OCI-LY3 (cell line): ENCODE measurements around the gene NME8.

Experiments used
- H2AFZ ChIP-seq: fragments of 200-600, 300-600 bp; shearing (Covaris generic); 2 replicates; pipeline ENCODE4 v1.6.0; 2014; ENCODE audit warnings: antibody characterized with exemption, low read depth, low read length
- H3K27ac ChIP-seq: fragments of 200-600, 300-600 bp; sonication (generic); 2 replicates; pipeline ENCODE4 v1.5.1; 2014; ENCODE audit warnings: mild to moderate bottlenecking, low read length, moderate library complexity, mixed read lengths
- H3K27me3 ChIP-seq: fragments of 200-600, 300-600 bp; sonication (generic); 2 replicates; pipeline ENCODE4 v1.6.1; 2014; ENCODE audit warnings: low read depth, low read length, mixed read lengths
- H3K36me3 ChIP-seq: fragments of 200-600, 300-600 bp; sonication (generic); replicated peaks from 2 replicates; pipeline ENCODE3; 2014; ENCODE audit warnings: low read depth, low read length, mixed read lengths
- H3K4me1 ChIP-seq: fragments of 300-600, 200-600 bp; sonication (generic); 2 replicates; pipeline ENCODE4 v1.6.1; 2014; ENCODE audit warnings: low read length, mixed read lengths
- H3K4me2 ChIP-seq: fragments of 200-600, 300-600 bp; sonication (generic); 2 replicates; pipeline ENCODE4 v1.6.1; 2014; ENCODE audit warnings: low read length, mixed read lengths
- H3K4me3 ChIP-seq: fragments of 300-600, 200-600 bp; sonication (generic); 2 replicates; pipeline ENCODE4 v1.5.1; 2014; ENCODE audit warnings: antibody characterized with exemption, mild to moderate bottlenecking, low read length, moderate library complexity
- H3K79me2 ChIP-seq: fragments of 300-600, 200-600 bp; shearing (Covaris generic); 2 replicates; pipeline ENCODE4 v1.6.1; 2014; ENCODE audit warnings: mild to moderate bottlenecking, low read length, mixed read lengths
- H3K9ac ChIP-seq: fragments of 300-600, 200-600 bp; shearing (Covaris generic); 2 replicates; pipeline ENCODE4 v1.6.0; 2014; ENCODE audit warnings: mild to moderate bottlenecking, low read length, moderate library complexity
- H3K9me3 ChIP-seq: fragments of 200-600, 300-600 bp; shearing (Covaris generic); 2 replicates; pipeline ENCODE4 v1.6.1; 2014; ENCODE audit warnings: low read length, mixed read lengths; ENCODE audit not compliant: insufficient read depth
- H4K20me1 ChIP-seq: fragments of 200-600, 300-600 bp; sonication (generic); 2 replicates; pipeline ENCODE4 v1.6.1; 2016; ENCODE audit warnings: low read length, mixed read lengths; ENCODE audit not compliant: insufficient read depth
- CTCF ChIP-seq: fragments of 200-600, 300-600 bp; sonication (generic); IDR thresholded peaks from 2 replicates; pipeline ENCODE4 v1.5.1; 2014; ENCODE audit warnings: antibody characterized with exemption, low read length, low read depth
- EZH2phosphoT487 ChIP-seq: fragments of 200-600 bp; shearing (Covaris generic); IDR thresholded peaks from 2 replicates; pipeline ENCODE4 v1.6.1; 2018; ENCODE audit warnings: antibody characterized with exemption, mixed run types, low read depth

The NME8 gene

GRCh38 chr7:37928878-37929277 is 80.5 kb downstream of the NME8 start:
- Histone ChIP-seq H3K79me2 (no peaks in the 10 kb centered on the region), H3K4me1 (no peaks in the 10 kb centered on the region), H3K9me3 (0 out of 2 replicates have a peak, but pooled peaks cover 6% of the 10 kb centered on the region), H3K4me2 (no peak overlapping the region), H2AFZ (no peak overlapping the region), H3K9ac (no peak overlapping the region), H4K20me1 (no peaks in the 10 kb centered on the region), H3K27me3 (peaks cover 20% of the 10 kb centered on the region), H3K36me3 (no peaks in the 10 kb centered on the region), H3K27ac (no peak overlapping the region), H3K4me3 (no peak overlapping the region)
- no peak for TF ChIP-seq CTCF
- TF ChIP-seq EZH2phosphoT487: no peak

- Histone ChIP-seq H3K79me2 (no peaks in the 10 kb centered on the region), H3K9ac (no peak overlapping the region), H3K27me3 (peaks cover 20% of the 10 kb centered on the region), H3K4me2 (no peak overlapping the region), H4K20me1 (no peaks in the 10 kb centered on the region), H3K9me3 (0 out of 2 replicates have a peak, but pooled peaks cover 6% of the 10 kb centered on the region), H3K4me1 (no peaks in the 10 kb centered on the region), H2AFZ (no peak overlapping the region), H3K4me3 (no peak overlapping the region), H3K27ac (no peak overlapping the region), H3K36me3 (no peaks in the 10 kb centered on the region)
- TF ChIP-seq EZH2phosphoT487 (no peak), CTCF (no peak)
These were observed 82.0 kb downstream of the NME8 start for GRCh38 chr7:37930226-37930948.

GRCh38 chr7:37932543-37932942 is 84.1 kb downstream of the NME8 start:
- no peak overlapping the region for H3K27ac ChIP-seq
- H3K27me3 ChIP-seq: peaks cover 19% of the 10 kb centered on the region
- no peaks in the 10 kb centered on the region for H3K9me3 ChIP-seq
- H3K4me3 ChIP-seq: no peak overlapping the region
- TF ChIP-seq CTCF: no peak
- no peak for TF ChIP-seq EZH2phosphoT487
- no peaks in the 10 kb centered on the region for H4K20me1 ChIP-seq
- H3K4me1 ChIP-seq: no peaks in the 10 kb centered on the region
- H3K9ac ChIP-seq: no peak overlapping the region
- no peak overlapping the region for H2AFZ ChIP-seq
- H3K4me2 ChIP-seq: no peak overlapping the region
- H3K79me2 ChIP-seq: no peaks in the 10 kb centered on the region
- no peaks in the 10 kb centered on the region for H3K36me3 ChIP-seq

- no peaks in the 10 kb centered on the region for H3K9me3 ChIP-seq
These were observed 84.7 kb downstream of the NME8 start for GRCh38 chr7:37933018-37933566.

More at GRCh38 chr7:37933018-37933566, 84.7 kb downstream of the NME8 start:
- H2AFZ ChIP-seq: no peak overlapping the region
- TF ChIP-seq EZH2phosphoT487 (no peak), CTCF (no peak)
- no peaks in the 10 kb centered on the region for H3K4me1 ChIP-seq
- H3K36me3 ChIP-seq: no peaks in the 10 kb centered on the region
- no peak overlapping the region for H3K9ac ChIP-seq
- no peak overlapping the region for H3K4me2 ChIP-seq
- H3K79me2 ChIP-seq: no peaks in the 10 kb centered on the region
- H4K20me1 ChIP-seq: no peaks in the 10 kb centered on the region
- no peak overlapping the region for H3K4me3 ChIP-seq
- no peak overlapping the region for H3K27ac ChIP-seq
- peaks cover 14% of the 10 kb centered on the region for H3K27me3 ChIP-seq
